IMR-90 (cell line): ENCODE results near the gene MID2. TPM values are rescaled to one million over a fixed set of nuclear protein-coding genes. Genes with fewer than 3 reads are reported as not detected.

Source experiments
- ATAC-seq: fragments of 200-7000 bp; cut with Tn5 transposase; 2 replicates; pipeline ENCODE4 v1.9.1; 2020; ENCODE audit warnings: low read depth, mild to moderate bottlenecking, moderate library complexity
- BruUV-seq: library from RNA; stranded (reverse); fragments of 400-500 nt; replicated peaks from 2 replicates; lab custom pipeline; 2021; lab: Mats Ljungman, UMichigan
- CTCF ChIA-PET: fragments of 300-600 bp; formaldehyde crosslinking; extraction: SDS; loops from one replicate; lab custom pipeline; 2021; ENCODE audit warnings: antibody characterized with exemption; lab: Yijun Ruan, JAX
- POLR2A ChIA-PET: fragments of 300-600 bp; sonication (Branson Sonifier 250); formaldehyde crosslinking; loops from one replicate; lab custom pipeline; 2022; ENCODE audit warnings: antibody characterized with exemption; ENCODE audit not compliant: unreplicated experiment; lab: Charles Lee
- DNase-seq: peaks from one replicate; pipeline ENCODE4 v3.0.0; 2013
- H2AFZ ChIP-seq: replicated peaks from 2 replicates; pipeline ENCODE3; 2013; ENCODE audit warnings: low read length, mild to moderate bottlenecking; ENCODE audit not compliant: poor library complexity
- H2AK5ac ChIP-seq: 2 replicates; pipeline ENCODE4 v1.6.1; 2013; ENCODE audit warnings: low read depth, low read length, inconsistent platforms
- H2AK9ac ChIP-seq: replicated peaks from 2 replicates; pipeline ENCODE3; 2013; ENCODE audit warnings: mild to moderate bottlenecking, low read depth, low read length, moderate library complexity; ENCODE audit not compliant: poor library complexity
- H2BK120ac ChIP-seq: 2 replicates; pipeline ENCODE4 v1.6.1; 2013; ENCODE audit warnings: low read depth, low read length, inconsistent platforms
- H2BK15ac ChIP-seq: 3 replicates; pipeline ENCODE4 v1.6.1; 2013; ENCODE audit warnings: low read depth, low read length, inconsistent platforms
- H2BK20ac ChIP-seq: 2 replicates; pipeline ENCODE4 v1.6.1; 2013; ENCODE audit warnings: low read depth, mild to moderate bottlenecking, inconsistent platforms, low read length, moderate library complexity
- H2BK5ac ChIP-seq: 2 replicates; pipeline ENCODE4 v1.6.1; 2013; ENCODE audit warnings: mild to moderate bottlenecking, low read depth, low read length, inconsistent platforms; ENCODE audit not compliant: poor library complexity, severe bottlenecking
- H3K14ac ChIP-seq: replicated peaks from 2 replicates; pipeline ENCODE4 v1.6.1; 2013; ENCODE audit warnings: low read depth, low read length, inconsistent platforms
- H3K18ac ChIP-seq: 2 replicates; pipeline ENCODE4 v1.6.1; 2013; ENCODE audit warnings: low read depth, low read length, control low read depth
- H3K23ac ChIP-seq: 2 replicates; pipeline ENCODE4 v1.6.1; 2013; ENCODE audit warnings: low read depth, low read length, inconsistent platforms
- H3K27ac ChIP-seq: 2 replicates; pipeline ENCODE4 v1.5.1; 2013; ENCODE audit warnings: mild to moderate bottlenecking, control low read depth, low read length; ENCODE audit not compliant: insufficient read depth
- H3K27me3 ChIP-seq: 2 replicates; pipeline ENCODE4 v1.6.1; 2013; ENCODE audit warnings: low read length; ENCODE audit not compliant: control insufficient read depth, insufficient read depth
- H3K36me3 ChIP-seq: 2 replicates; pipeline ENCODE4 v1.6.1; 2013; ENCODE audit warnings: low read length, mixed read lengths; ENCODE audit not compliant: control insufficient read depth, insufficient read depth
- H3K4ac ChIP-seq: 2 replicates; pipeline ENCODE4 v1.6.1; 2013; ENCODE audit warnings: low read depth, low read length, inconsistent platforms
- H3K4me1 ChIP-seq: 2 replicates; pipeline ENCODE4 v1.6.1; 2013; ENCODE audit warnings: low read length, mixed read lengths; ENCODE audit not compliant: control insufficient read depth, insufficient read depth
- H3K4me2 ChIP-seq: 2 replicates; pipeline ENCODE4 v1.6.1; 2013; ENCODE audit warnings: low read depth, mild to moderate bottlenecking, control low read depth, low read length, moderate library complexity
- H3K4me3 ChIP-seq: 2 replicates; pipeline ENCODE4 v1.5.1; 2013; ENCODE audit warnings: low read depth, mild to moderate bottlenecking, control low read depth, low read length, moderate library complexity; ENCODE audit not compliant: insufficient read depth
- H3K56ac ChIP-seq: 2 replicates; pipeline ENCODE4 v1.6.1; 2013; ENCODE audit warnings: low read length, inconsistent platforms; ENCODE audit not compliant: insufficient read depth; ENCODE audit errors: extremely low read depth
- H3K79me1 ChIP-seq, 2 experiments: 2 replicates each; pipeline ENCODE4 v1.6.1; 2013; ENCODE audit warnings: low read length in 2 of 2, inconsistent platforms in 1 of 2, low read depth in 1 of 2
- H3K9ac ChIP-seq: 2 replicates; pipeline ENCODE4 v1.6.1; 2013; ENCODE audit warnings: low read depth, low read length, control low read depth
- H3K9me1 ChIP-seq: 2 replicates; pipeline ENCODE4 v1.6.1; 2013; ENCODE audit warnings: low read length, inconsistent platforms; ENCODE audit not compliant: insufficient read depth
- H3K9me3 ChIP-seq: 2 replicates; pipeline ENCODE4 v1.6.1; 2013; ENCODE audit warnings: low read length; ENCODE audit not compliant: control insufficient read depth, insufficient read depth
- H4K20me1 ChIP-seq: 2 replicates; pipeline ENCODE4 v1.6.1; 2013; ENCODE audit warnings: low read length, inconsistent platforms; ENCODE audit not compliant: insufficient read depth
- H4K5ac ChIP-seq: 2 replicates; pipeline ENCODE4 v1.6.1; 2013; ENCODE audit warnings: mild to moderate bottlenecking, low read depth, low read length, control low read depth
- H4K8ac ChIP-seq, 2 experiments: 2 replicates each; pipeline ENCODE4 v1.6.1; 2013; ENCODE audit warnings: low read depth in 2 of 2, low read length in 2 of 2, control low read depth in 1 of 2, inconsistent platforms in 1 of 2
- H4K91ac ChIP-seq: 2 replicates; pipeline ENCODE4 v1.6.1; 2013; ENCODE audit warnings: low read depth, low read length, inconsistent platforms; ENCODE audit not compliant: insufficient read depth
- BHLHE40 ChIP-seq: fragments of 150-350 bp; IDR thresholded peaks from 2 replicates; pipeline ENCODE4 v1.6.1; 2016; ENCODE audit warnings: mild to moderate bottlenecking, low read depth, low read length
- CEBPB ChIP-seq: IDR thresholded peaks from 2 replicates; pipeline ENCODE4 v1.6.1; 2012; ENCODE audit warnings: low read depth, low read length, improper control_type of control experiment
- CHD1 ChIP-seq: IDR thresholded peaks from 2 replicates; pipeline ENCODE4 v1.6.1; 2012; ENCODE audit warnings: low read depth, low read length, improper control_type of control experiment
- CTCF ChIP-seq: conservative IDR thresholded peaks from 2 replicates; pipeline ENCODE4 v1.5.1; 2012; ENCODE audit warnings: mild to moderate bottlenecking, low read depth, low read length, improper control_type of control experiment
- FOS ChIP-seq: fragments of 150-350 bp; IDR thresholded peaks from 2 replicates; pipeline ENCODE4 v1.6.1; 2016; ENCODE audit warnings: low read depth, low read length
- MAFK ChIP-seq: IDR thresholded peaks from 2 replicates; pipeline ENCODE4 v1.6.1; 2012; ENCODE audit warnings: low read depth, low read length, improper control_type of control experiment
- MAZ ChIP-seq: IDR thresholded peaks from 2 replicates; pipeline ENCODE4 v1.6.1; 2012; ENCODE audit warnings: low read depth, mild to moderate bottlenecking, low read length, improper control_type of control experiment, moderate library complexity, borderline replicate concordance
- MXI1 ChIP-seq: IDR thresholded peaks from 2 replicates; pipeline ENCODE4 v1.6.1; 2012; ENCODE audit warnings: low read depth, mild to moderate bottlenecking, low read length, moderate library complexity, borderline replicate concordance
- NFE2L2 ChIP-seq: fragments of 150-350 bp; IDR thresholded peaks from 2 replicates; pipeline ENCODE4 v1.6.1; 2016; ENCODE audit warnings: low read depth, mild to moderate bottlenecking, low read length
- POLR2A ChIP-seq: IDR thresholded peaks from 2 replicates; pipeline ENCODE4 v1.6.1; 2012; ENCODE audit warnings: mild to moderate bottlenecking, low read depth, low read length
- RFX5 ChIP-seq: IDR thresholded peaks from 2 replicates; pipeline ENCODE4 v1.8.0; 2012; ENCODE audit warnings: low read depth, mild to moderate bottlenecking, low read length, moderate library complexity
- SMC3 ChIP-seq: fragments of 150-350 bp; IDR thresholded peaks from 2 replicates; pipeline ENCODE4 v1.6.1; 2016; ENCODE audit warnings: low read depth, mild to moderate bottlenecking, antibody characterized with exemption, low read length, moderate library complexity
- WGBS, 2 experiments: methylation state at CpG; one replicate each; pipeline versions ENCODE4 v1.1.5 to v1.1.7; 2013; ENCODE audit warnings: missing lambda C conversion rate in 2 of 2; ENCODE audit not compliant: insufficient read length in 1 of 2; ENCODE audit errors: extremely low coverage in 2 of 2; 5-methylcytosine and 5-hydroxymethylcytosine counted together
- dilution Hi-C: fragments of 300-500 bp; cut with HindIII; formaldehyde crosslinking; loops from one replicate; pipeline ENCODE4 v1.14.3; 2018; ENCODE audit warnings: low sequenced_read_pairs; ENCODE audit not compliant: unreplicated experiment
- in situ Hi-C: fragments of 300-500 bp; cut with MboI; formaldehyde crosslinking; loops from 3 replicates; pipeline ENCODE4 v1.14.3; 2019; ENCODE audit warnings: low sequenced_read_pairs, inconsistent platforms, mixed read lengths
- intact Hi-C: fragments of 100-400 bp; cut with micrococcal nuclease; formaldehyde crosslinking; loops from 2 replicates; pipeline ENCODE4 v1.10.0; 2022
- polyA plus RNA-seq, 3 experiments: library from polyadenylated mRNA; depleted of rRNA; stranded (reverse); fragments of >200 nt; gene quantifications; 2 replicates each; pipeline ENCODE4 v1.2.3, GENCODE V29; 2012; ENCODE audit warnings: low replicate concordance in 1 of 3
- total RNA-seq: library from RNA; depleted of rRNA; stranded (reverse); fragments of >200 nt; gene quantifications from 2 replicates; pipeline ENCODE4 v1.2.3, GENCODE V29; 2012
- TF ChIP-seq, protein P1 (sequence below): fragments of 150-350 bp; IDR thresholded peaks from 2 replicates; pipeline ENCODE4 v1.6.1; 2017; ENCODE audit warnings: mild to moderate bottlenecking, antibody characterized with exemption, low read length, low read depth

MID2 gene
- total and polyA plus RNA-seq, 2 of the 4 experiments (the other 2 are of a cell fraction): 1.1 to 4.7 TPM

GRCh38 chrX:107970073-107970472 lies 144.4 kb downstream of the MID2 start:
- Histone ChIP-seq H3K4ac (no peak overlapping the region), H3K4me2 (no peak overlapping the region), H3K36me3 (no peaks in the 10 kb centered on the region), H3K4me3 (no peak overlapping the region), H2BK15ac (no peak overlapping the region), H3K23ac (no peak overlapping the region), H3K27me3 (peaks cover 6% of the 10 kb centered on the region), H3K27ac (no peak overlapping the region), H2BK5ac (no peak overlapping the region), H4K5ac (no peak overlapping the region), H2AK9ac (no peak overlapping the region), H3K14ac (no peak overlapping the region), H3K9me3 (peaks cover 1% of the 10 kb centered on the region; the same call in 1 of the 2 replicates), H3K56ac (no peak overlapping the region), H4K91ac (no peak overlapping the region), H4K20me1 (no peaks in the 10 kb centered on the region), H3K18ac (no peak overlapping the region), H3K4me1 (no peaks in the 10 kb centered on the region), H2BK20ac (no peak overlapping the region), H2BK120ac (no peak overlapping the region), H2AK5ac (no peak overlapping the region), H3K9ac (no peak overlapping the region), H3K79me1 (no peaks in the 10 kb centered on the region), H3K9me1 (no peaks in the 10 kb centered on the region), H2AFZ (no peak overlapping the region), H4K8ac (no peak overlapping the region)
- intact Hi-C loops (no loop called here), in situ Hi-C loops (no loop called here), dilution Hi-C loops (no loop called here)
- ChIA-PET CTCF (no interaction called here), POLR2A (no interaction called here)
- no peak for DNase-seq
- BruUV-seq: no TSS peak
- WGBS, 2 experiments: no CpG with 5 or more reads among the region's 2 CpGs
- no peak for ATAC-seq
- no peak for TF ChIP-seq MAZ
- TF ChIP-seq CTCF: no peak
- no peak for TF ChIP-seq POLR2A
- TF ChIP-seq MAFK: no peak
- no peak for TF ChIP-seq CHD1
- no peak for TF ChIP-seq SMC3
- no peak for TF ChIP-seq RFX5
- TF ChIP-seq CEBPB: no peak
- TF ChIP-seq MXI1: no peak
- no peak for TF ChIP-seq BHLHE40
- TF ChIP-seq, protein P1, sequence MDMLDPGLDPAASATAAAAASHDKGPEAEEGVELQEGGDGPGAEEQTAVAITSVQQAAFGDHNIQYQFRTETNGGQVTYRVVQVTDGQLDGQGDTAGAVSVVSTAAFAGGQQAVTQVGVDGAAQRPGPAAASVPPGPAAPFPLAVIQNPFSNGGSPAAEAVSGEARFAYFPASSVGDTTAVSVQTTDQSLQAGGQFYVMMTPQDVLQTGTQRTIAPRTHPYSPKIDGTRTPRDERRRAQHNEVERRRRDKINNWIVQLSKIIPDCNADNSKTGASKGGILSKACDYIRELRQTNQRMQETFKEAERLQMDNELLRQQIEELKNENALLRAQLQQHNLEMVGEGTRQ: no peak
- TF ChIP-seq NFE2L2: no peak
- no peak for TF ChIP-seq FOS
